Ascending aorta (tissue), 2 donors: ENCODE results near the gene PIR. TPM values are rescaled to one million over a fixed set of nuclear protein-coding genes. Genes with fewer than 3 reads are reported as not detected.

Experiments used
- DNase-seq, 2 donors: peaks; one replicate each; pipeline ENCODE4 v3.0.0-alpha.2; 2019; ENCODE audit warnings: low spot score in 2 of 2
- H3K27ac ChIP-seq, 2 donors: fragments of 200-600 bp; sonication (generic); one replicate each; pipeline ENCODE4 v1.5.1; 2016 to 2017; ENCODE audit warnings: mild to moderate bottlenecking in 1 of 2
- H3K27me3 ChIP-seq: fragments of 200-600 bp; sonication (generic); one replicate; pipeline ENCODE4 v1.5.1; 2017
- H3K36me3 ChIP-seq, 2 donors: fragments of 200-600 bp; sonication (generic); one replicate each; pipeline ENCODE4 v1.5.1; 2016
- H3K4me1 ChIP-seq, 2 donors: fragments of 200-600 bp; sonication (generic); one replicate each; pipeline ENCODE4 v1.5.1; 2016 to 2017; ENCODE audit warnings: mild to moderate bottlenecking in 1 of 2
- H3K4me3 ChIP-seq, 2 donors: fragments of 200-600 bp; sonication (generic); one replicate each; pipeline ENCODE4 v1.5.1; 2016 to 2017; ENCODE audit warnings: mild to moderate bottlenecking in 1 of 2
- H3K9me3 ChIP-seq, 2 donors: fragments of 200-600 bp; sonication (generic); one replicate each; pipeline ENCODE4 v1.5.1; 2016
- CTCF ChIP-seq, 3 experiments: fragments of 200-600 bp in 2 of 3; fragments of 450-650 bp in 1 of 3; sonication (generic) in 2 of 3; IDR thresholded peaks; one replicate each; pipeline ENCODE4 v1.5.1; 2016 to 2019; ENCODE audit warnings: antibody characterized with exemption in 3 of 3, mild to moderate bottlenecking in 1 of 3, moderate library complexity in 1 of 3
- intact Hi-C: fragments of 100-400 bp; cut with DNase I; formaldehyde crosslinking; loops from one replicate; pipeline ENCODE4 v1.15.1; 2023
- total RNA-seq: library from RNA; depleted of rRNA; stranded (reverse); fragments of >200 nt; gene quantifications from one replicate; pipeline ENCODE4 v1.1.0, GENCODE V29; 2016

PIR gene
- total RNA-seq, 1 donor from 2014 or later = 14.6 TPM

GRCh38 chrX:15483891-15484290 lies 9.2 kb downstream of the PIR start:
- Histone ChIP-seq H3K27ac (no peak overlapping the region), H3K4me3 (no peak overlapping the region), H3K4me1 (no peaks in the 10 kb centered on the region), H3K36me3 (no peaks in the 10 kb centered on the region), H3K9me3 (no peaks in the 10 kb centered on the region), H3K27me3 (no peaks in the 10 kb centered on the region)
- DNase-seq = no peak
- no peak for TF ChIP-seq CTCF (IDR thresholded peaks at IDR 0.05)
- intact Hi-C loops = no loop called here

- intact Hi-C loops = no loop called here
- H3K4me3 ChIP-seq = no peak overlapping the region
Observed at GRCh38 chrX:15475486-15475885, 17.6 kb downstream of the PIR start.

DNA sequence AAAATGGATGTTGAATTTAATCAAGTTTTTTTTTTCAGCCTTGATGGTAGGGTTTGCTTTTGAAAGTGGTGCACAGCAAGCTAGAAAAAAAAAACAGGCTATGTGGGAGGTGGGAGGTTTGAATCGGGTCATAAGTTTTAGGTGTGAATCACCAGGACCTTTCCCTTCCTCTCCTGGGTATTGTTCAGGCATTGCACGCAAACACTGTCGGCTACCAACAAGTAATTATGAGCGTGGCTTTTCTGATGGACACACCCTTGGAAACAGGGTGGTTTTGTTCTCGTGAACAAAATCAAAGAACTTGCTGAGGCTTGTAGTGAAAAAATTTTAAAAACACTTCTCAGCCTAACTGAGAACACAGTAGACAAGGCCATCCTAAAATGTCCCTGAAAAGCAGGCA lies 18.1 kb downstream of the PIR start:
- H3K4me3 ChIP-seq = no peak overlapping the region

More at GRCh38 chrX:15475486-15475885, 17.6 kb downstream of the PIR start:
- DNase-seq = no peak
- peaks cover 0 to 7% of the 10 kb centered on the region in 2 donors for H3K36me3 ChIP-seq
- no peaks in the 10 kb centered on the region for H3K27me3 ChIP-seq
- H3K27ac ChIP-seq = no peak overlapping the region
- TF ChIP-seq CTCF (IDR thresholded peaks at IDR 0.05) = no peak
- no peaks in the 10 kb centered on the region for H3K4me1 ChIP-seq
- H3K9me3 ChIP-seq = no peaks in the 10 kb centered on the region

GRCh38 chrX:15474028-15474427 lies 19.1 kb downstream of the PIR start:
- intact Hi-C loops = no loop called here
- DNase-seq = no peak

More for the DNA sequence above, 18.1 kb downstream of the PIR start:
- no peak for DNase-seq
- no peak for TF ChIP-seq CTCF (IDR thresholded peaks at IDR 0.05)
- no peaks in the 10 kb centered on the region for H3K4me1 ChIP-seq
- H3K36me3 ChIP-seq = peaks cover 0 to 7% of the 10 kb centered on the region in 2 donors
- intact Hi-C loops = no loop called here
- no peak overlapping the region for H3K27ac ChIP-seq
- no peaks in the 10 kb centered on the region for H3K27me3 ChIP-seq
- H3K9me3 ChIP-seq = no peaks in the 10 kb centered on the region

GRCh38 chrX:15472531-15472930 lies 20.6 kb downstream of the PIR start:
- no peak for TF ChIP-seq CTCF (IDR thresholded peaks at IDR 0.05)
- H3K9me3 ChIP-seq = no peaks in the 10 kb centered on the region
- no peaks in the 10 kb centered on the region for H3K4me1 ChIP-seq
- no peak overlapping the region for H3K27ac ChIP-seq
- no peaks in the 10 kb centered on the region for H3K36me3 ChIP-seq
- DNase-seq = no peak
- intact Hi-C loops = no loop called here
- H3K27me3 ChIP-seq = no peaks in the 10 kb centered on the region
- no peak overlapping the region for H3K4me3 ChIP-seq

More at GRCh38 chrX:15474028-15474427, 19.1 kb downstream of the PIR start:
- no peaks in the 10 kb centered on the region for H3K9me3 ChIP-seq
- TF ChIP-seq CTCF (IDR thresholded peaks at IDR 0.05) = no peak
- peaks cover 0 to 7% of the 10 kb centered on the region in 2 donors for H3K36me3 ChIP-seq
- H3K4me1 ChIP-seq = no peaks in the 10 kb centered on the region
- H3K27me3 ChIP-seq = no peaks in the 10 kb centered on the region
- no peak overlapping the region for H3K27ac ChIP-seq
- no peak overlapping the region for H3K4me3 ChIP-seq

DNA sequence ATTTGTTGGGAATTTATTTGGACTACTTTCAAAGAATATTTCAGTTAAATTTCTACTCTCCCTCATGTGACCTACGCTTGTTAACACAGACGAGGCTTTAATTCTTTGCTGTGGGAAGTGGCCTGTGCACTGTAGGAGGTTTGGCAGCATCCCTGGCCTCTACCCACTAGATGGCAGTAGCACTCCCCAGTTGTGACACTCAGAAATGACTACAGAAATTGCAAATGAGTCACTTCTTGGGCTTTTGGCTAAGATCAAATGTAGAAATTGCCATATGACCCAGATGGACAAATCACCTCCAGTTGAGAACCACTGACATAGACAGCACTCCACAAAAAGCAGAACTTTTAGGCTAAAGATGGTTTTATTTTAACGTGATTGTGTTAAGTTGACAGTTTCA lies 22.1 kb downstream of the PIR start:
- intact Hi-C loops = loop anchor here (1.0 to 2.0 kb wide), 2 partner anchors 22 to 94 kb away; partner anchors contain the start of gene PIR
- no peaks in the 10 kb centered on the region for H3K27me3 ChIP-seq
- H3K36me3 ChIP-seq = no peaks in the 10 kb centered on the region
- no peaks in the 10 kb centered on the region for H3K9me3 ChIP-seq
- H3K4me3 ChIP-seq = no peak overlapping the region
- H3K27ac ChIP-seq = no peak overlapping the region
- DNase-seq = peak in 1 of 2 donors; percentile 82
- no peaks in the 10 kb centered on the region for H3K4me1 ChIP-seq
- TF ChIP-seq CTCF (IDR thresholded peaks at IDR 0.05) = peak; percentile 44 to 72 (median 64)
